T-helper 2 cell treated with Interferon-gamma antibody and Interleukin-4, amounts not matched to agents 100 ng/mL and 5 ng/mL, for 36 hours (primary cell): ENCODE measurements around the gene MRPS6. TPM values are rescaled to one million over a fixed set of nuclear protein-coding genes. Genes with fewer than 3 reads are reported as not detected.

Source experiments
- intact Hi-C: fragments of 100-400 bp; cut with micrococcal nuclease; formaldehyde crosslinking; loops from one replicate; pipeline ENCODE4 v1.15.1; 2023
- total RNA-seq: library from RNA; stranded (reverse); gene quantifications from 2 replicates; pipeline ENCODE4 v1.2.3, GENCODE V29; 2022

The MRPS6 gene
- total RNA-seq, 1 donor from 2014 or later, result 75.8 TPM

- intact Hi-C loops, result no loop called here
These were observed 8.4 kb upstream of the MRPS6 start for GRCh38 chr21:34065027-34065426.

- intact Hi-C loops, result loop anchor here (2.0 kb wide), 1 partner anchor 95 kb away; no protein-coding TSS in a partner anchor
These were observed 1.7 kb upstream of the MRPS6 start for GRCh38 chr21:34071683-34072082.

GRCh38 chr21:34072145-34073031, 990 bp upstream of the MRPS6 start:
- intact Hi-C loops, result loop anchor here (1.0 to 2.0 kb wide), 3 partner anchors 96 to 431 kb away; partner anchors contain the start of gene CRYZL1

- intact Hi-C loops, result loop anchor here (1.0 to 2.0 kb wide), 3 partner anchors 97 to 433 kb away; partner anchors contain the start of gene CRYZL1
These were observed 438 bp downstream of the MRPS6 start for GRCh38 chr21:34073749-34074282.

- intact Hi-C loops, result loop anchor here (5.0 kb wide), 3 partner anchors 53 to 273 kb away; no protein-coding TSS in a partner anchor
These were observed 1.1 kb downstream of the MRPS6 start for GRCh38 chr21:34074283-34075090.

- intact Hi-C loops, result loop anchor here (5.0 kb wide), 3 partner anchors 52 to 272 kb away; no protein-coding TSS in a partner anchor
These were observed 1.7 kb downstream of the MRPS6 start for GRCh38 chr21:34075091-34075425.

GRCh38 chr21:34075760-34076660, 2.6 kb downstream of the MRPS6 start:
- intact Hi-C loops, result loop anchor here (5.0 kb wide), 3 partner anchors 51 to 271 kb away; no protein-coding TSS in a partner anchor

- intact Hi-C loops, result loop anchor here (5.0 kb wide), 3 partner anchors 50 to 270 kb away; no protein-coding TSS in a partner anchor
These were observed 3.5 kb downstream of the MRPS6 start for GRCh38 chr21:34076835-34077234.

- intact Hi-C loops, result loop anchor here (5.0 kb wide), 3 partner anchors 49 to 269 kb away; no protein-coding TSS in a partner anchor
These were observed 4.5 kb downstream of the MRPS6 start for GRCh38 chr21:34077888-34078287.

GRCh38 chr21:34078915-34079314, 5.5 kb downstream of the MRPS6 start:
- intact Hi-C loops, result loop anchor here (5.0 kb wide), 3 partner anchors 48 to 268 kb away; no protein-coding TSS in a partner anchor

- intact Hi-C loops, result no loop called here
These were observed 7.3 kb downstream of the MRPS6 start for GRCh38 chr21:34080710-34081109.

GRCh38 chr21:34082769-34083168, 9.4 kb downstream of the MRPS6 start:
- intact Hi-C loops, result no loop called here

- intact Hi-C loops, result no loop called here
These were observed 10.0 kb downstream of the MRPS6 start for GRCh38 chr21:34083357-34083756.

GRCh38 chr21:34085129-34085528, 11.8 kb downstream of the MRPS6 start:
- intact Hi-C loops, result loop anchor here (5.0 kb wide), 1 partner anchor 107 kb away; no protein-coding TSS in a partner anchor

GRCh38 chr21:34086887-34087306, 13.5 kb downstream of the MRPS6 start:
- intact Hi-C loops, result loop anchor here (5.0 kb wide), 1 partner anchor 105 kb away; no protein-coding TSS in a partner anchor

- intact Hi-C loops, result loop anchor here (5.0 kb wide), 1 partner anchor 104 kb away; no protein-coding TSS in a partner anchor
These were observed 15.4 kb downstream of the MRPS6 start for GRCh38 chr21:34088752-34089151.

GRCh38 chr21:34091032-34091431, 17.7 kb downstream of the MRPS6 start:
- intact Hi-C loops, result loop anchor here (5.0 kb wide), 1 partner anchor 36 kb away; no protein-coding TSS in a partner anchor

GRCh38 chr21:34091607-34092006, 18.2 kb downstream of the MRPS6 start:
- intact Hi-C loops, result loop anchor here (5.0 kb wide), 1 partner anchor 36 kb away; no protein-coding TSS in a partner anchor

GRCh38 chr21:34092262-34092921, 19.0 kb downstream of the MRPS6 start:
- intact Hi-C loops, result loop anchor here (5.0 kb wide), 1 partner anchor 35 kb away; no protein-coding TSS in a partner anchor
